Urinary bladder (tissue), 4 donors: ENCODE results near the gene GPRASP2. TPM values are rescaled to one million over a fixed set of nuclear protein-coding genes. Genes with fewer than 3 reads are reported as not detected.
"Not testable (repeated sequence)": the region's sequence is repeated elsewhere in the genome, so short reads cannot be mapped to it uniquely, and the experiment has no call there.

ENCODE experiments used
- DNase-seq: peaks from one replicate; pipeline ENCODE4 v3.0.0-alpha.2; 2015; ENCODE audit errors: extremely low spot score
- H3K27ac ChIP-seq: one replicate; pipeline ENCODE4 v1.5.1; 2013; ENCODE audit warnings: low read depth, mild to moderate bottlenecking, moderate library complexity
- H3K36me3 ChIP-seq: one replicate; pipeline ENCODE4 v1.6.1; 2013; ENCODE audit warnings: mild to moderate bottlenecking, moderate library complexity; ENCODE audit not compliant: insufficient read depth
- H3K4me1 ChIP-seq: one replicate; pipeline ENCODE4 v1.6.1; 2013; ENCODE audit warnings: mild to moderate bottlenecking, moderate library complexity; ENCODE audit not compliant: insufficient read depth
- H3K4me3 ChIP-seq: one replicate; pipeline ENCODE4 v1.5.1; 2013; ENCODE audit warnings: low read depth, low read length
- WGBS: extraction: QIAGEN DNeasy Blood & Tissue Kit; methylation state at CpG from one replicate; pipeline ENCODE4 v1.1.7; 2013; 5-methylcytosine and 5-hydroxymethylcytosine counted together
- polyA plus RNA-seq: library from polyadenylated mRNA; stranded (reverse); fragments of 200-250 nt; gene quantifications from one replicate; pipeline ENCODE4 v1.2.3, GENCODE V29; 2013
- total RNA-seq: library from RNA; depleted of rRNA; stranded (reverse); fragments of >200 nt; gene quantifications from one replicate; pipeline ENCODE4 v1.2.3, GENCODE V29; 2014
- donor health status: healthy with polysubstance abuse.
- donor health status: healthy.

Gene GPRASP2
- total and polyA plus RNA-seq, 2 donors: 17.7 to 44.2 TPM

- Histone ChIP-seq H3K4me1 (no peaks in the 10 kb centered on the region), H3K36me3 (no peaks in the 10 kb centered on the region), H3K27ac (no peak overlapping the region), H3K4me3 (no peak overlapping the region)
- WGBS: 95% methylated on average over 5 of the region's 5 CpGs
- DNase-seq: no peak
These were observed 3.7 kb downstream of the GPRASP2 start for GRCh38 chrX:102715967-102716366.

GRCh38 chrX:102720237-102721168, 8.3 kb downstream of the GPRASP2 start, which contains the start of gene GPRASP3:
GPRASP3 (plus strand) TSS chrX:102720743; CDS start chrX:102748996, 28,253 bp downstream.
- WGBS: 9% methylated on average over 31 of the region's 31 CpGs
- no peak for DNase-seq
- Histone ChIP-seq H3K4me3 (peak within 1 kb of the TSS; percentile 30), H3K4me1 (no peaks in the 10 kb centered on the region), H3K36me3 (no peaks in the 10 kb centered on the region), H3K27ac (no peak within 1 kb of the TSS)

- WGBS: 40% methylated on average over 7 of the region's 7 CpGs
- not testable (repeated sequence) for H3K4me1 ChIP-seq, H3K36me3 ChIP-seq, DNase-seq, H3K27ac ChIP-seq
- H3K4me3 ChIP-seq: peak overlapping the region; percentile 30
These were observed 8.9 kb downstream of the GPRASP2 start for GRCh38 chrX:102721169-102721506.

GRCh38 chrX:102723456-102723855, 11.2 kb downstream of the GPRASP2 start:
- 91% methylated on average over 1 of the region's 1 CpG for WGBS
- H3K27ac ChIP-seq: no peak overlapping the region

GRCh38 chrX:102727761-102728160, 15.5 kb downstream of the GPRASP2 start:
- WGBS: 73% methylated on average over 1 of the region's 1 CpG
- no peak for DNase-seq
- no peak overlapping the region for H3K4me3 ChIP-seq
- H3K36me3 ChIP-seq: no peaks in the 10 kb centered on the region
- no peak overlapping the region for H3K27ac ChIP-seq
- H3K4me1 ChIP-seq: no peaks in the 10 kb centered on the region

More at GRCh38 chrX:102723456-102723855, 11.2 kb downstream of the GPRASP2 start:
- Histone ChIP-seq H3K4me3 (no peak overlapping the region), H3K4me1 (no peaks in the 10 kb centered on the region), H3K36me3 (no peaks in the 10 kb centered on the region)
- DNase-seq: no peak

GRCh38 chrX:102728646-102729045, 16.4 kb downstream of the GPRASP2 start:
- 95% methylated on average over 1 of the region's 1 CpG for WGBS
- Histone ChIP-seq H3K4me3 (no peak overlapping the region), H3K27ac (no peak overlapping the region), H3K36me3 (no peaks in the 10 kb centered on the region), H3K4me1 (no peaks in the 10 kb centered on the region)
- no peak for DNase-seq

GRCh38 chrX:102739657-102740056, 27.4 kb downstream of the GPRASP2 start:
- WGBS: 66% methylated on average over 7 of the region's 7 CpGs

GRCh38 chrX:102744307-102744706, 32.1 kb downstream of the GPRASP2 start:
- H3K4me3 ChIP-seq: no peak overlapping the region
- H3K4me1 ChIP-seq: no peaks in the 10 kb centered on the region
- no peaks in the 10 kb centered on the region for H3K36me3 ChIP-seq
- WGBS: 98% methylated on average over 1 of the region's 1 CpG
- no peak for DNase-seq
- no peak overlapping the region for H3K27ac ChIP-seq

More at GRCh38 chrX:102739657-102740056, 27.4 kb downstream of the GPRASP2 start:
- Histone ChIP-seq H3K4me1 (no peaks in the 10 kb centered on the region), H3K27ac (no peak overlapping the region), H3K4me3 (no peak overlapping the region), H3K36me3 (no peaks in the 10 kb centered on the region)
- DNase-seq: no peak

- no peak overlapping the region for H3K27ac ChIP-seq
- no peaks in the 10 kb centered on the region for H3K4me1 ChIP-seq
- peak overlapping the region; percentile 75 for H3K4me3 ChIP-seq
- no peak for DNase-seq
- no peaks in the 10 kb centered on the region for H3K36me3 ChIP-seq
- WGBS: 20% methylated on average over 14 of the region's 14 CpGs
These were observed 33.2 kb downstream of the GPRASP2 start for GRCh38 chrX:102745513-102745856.

- H3K4me1 ChIP-seq: no peaks in the 10 kb centered on the region
- DNase-seq: no peak
- H3K36me3 ChIP-seq: no peaks in the 10 kb centered on the region
- H3K27ac ChIP-seq: no peak overlapping the region
- peak overlapping the region; percentile 75 for H3K4me3 ChIP-seq
- WGBS: 1% methylated on average over 60 of the region's 61 CpGs
These were observed 33.8 kb downstream of the GPRASP2 start for GRCh38 chrX:102745857-102746584.

GRCh38 chrX:102765217-102765616, 53.0 kb downstream of the GPRASP2 start:
- Histone ChIP-seq H3K36me3 (no peaks in the 10 kb centered on the region), H3K4me1 (no peaks in the 10 kb centered on the region), H3K4me3 (no peak overlapping the region), H3K27ac (no peak overlapping the region)
- 28% methylated on average over 2 of the region's 2 CpGs for WGBS
- DNase-seq: no peak

GRCh38 chrX:102765809-102766208, 53.6 kb downstream of the GPRASP2 start:
- Histone ChIP-seq H3K4me3 (no peak overlapping the region), H3K27ac (no peak overlapping the region), H3K4me1 (no peaks in the 10 kb centered on the region), H3K36me3 (no peaks in the 10 kb centered on the region)
- WGBS: 43% methylated on average over 4 of the region's 4 CpGs
- no peak for DNase-seq

GRCh38 chrX:102767287-102767686, 55.0 kb downstream of the GPRASP2 start:
- Histone ChIP-seq H3K27ac (no peak overlapping the region), H3K4me1 (no peaks in the 10 kb centered on the region)
- 82% methylated on average over 1 of the region's 1 CpG for WGBS

More at GRCh38 chrX:102767287-102767686, 55.0 kb downstream of the GPRASP2 start:
- Histone ChIP-seq H3K4me3 (no peak overlapping the region), H3K36me3 (no peaks in the 10 kb centered on the region)
- DNase-seq: no peak
